HEK293 (cell line): ENCODE results near the gene GRAP2.

ENCODE experiments used
- CTCF ChIA-PET: fragments of 350-600 bp; formaldehyde crosslinking; extraction: SDS; loops from one replicate; lab custom pipeline; 2021; ENCODE audit warnings: antibody characterized with exemption; lab: Yijun Ruan, JAX
- POLR2A ChIA-PET: fragments of 300-600 bp; formaldehyde crosslinking; extraction: SDS; loops from one replicate; lab custom pipeline; 2020; ENCODE audit warnings: antibody characterized with exemption, inconsistent platforms; lab: Yijun Ruan, JAX
- H3K27ac ChIP-seq: fragments of 200-500 bp; sonication (Bioruptor generic); 2 replicates; pipeline ENCODE4 v1.5.1; 2014; ENCODE audit warnings: low read depth, low read length, control low read depth, inconsistent platforms; ENCODE audit errors: extremely low read depth
- H3K36me3 ChIP-seq, 2 experiments: fragments of 200-500 bp in 1 of 2; sonication (Bioruptor generic) in 1 of 2; 1 replicate in 1 of 2; 2 replicates in 1 of 2; pipeline ENCODE4 v1.5.1; 2014 to 2017; ENCODE audit warnings: inconsistent platforms in 2 of 2, low read length in 2 of 2; ENCODE audit not compliant: control insufficient read depth in 2 of 2, insufficient read depth in 1 of 2
- H3K4me1 ChIP-seq: fragments of 200-500 bp; sonication (Bioruptor generic); 2 replicates; pipeline ENCODE4 v1.5.1; 2014; ENCODE audit warnings: mild to moderate bottlenecking, low read length, inconsistent platforms; ENCODE audit not compliant: control insufficient read depth, insufficient read depth
- H3K4me3 ChIP-seq: 2 replicates; pipeline ENCODE4 v1.5.1; 2011; ENCODE audit warnings: low read depth, mild to moderate bottlenecking, control low read depth, low read length, moderate library complexity
- H3K9me3 ChIP-seq: fragments of 200-500 bp; sonication (Bioruptor generic); 2 replicates; pipeline ENCODE4 v1.5.1; 2014; ENCODE audit warnings: low read depth, low read length, inconsistent platforms; ENCODE audit not compliant: control insufficient read depth, insufficient read depth
- GLI4 ChIP-seq: fragments of 450-650 bp; formaldehyde crosslinking; IDR thresholded peaks from 2 replicates; pipeline ENCODE4 v1.5.1; 2016; ENCODE audit warnings: missing biosample characterization, missing genetic modification characterization
- IKZF3 ChIP-seq: fragments of 450-650 bp; IDR thresholded peaks from 2 replicates; pipeline ENCODE4 v1.5.0; 2018; ENCODE audit warnings: missing biosample characterization, mild to moderate bottlenecking, missing genetic modification characterization, moderate library complexity
- KLF7 ChIP-seq: fragments of 450-650 bp; formaldehyde crosslinking; IDR thresholded peaks from 2 replicates; pipeline ENCODE4 v1.5.1; 2016; ENCODE audit warnings: missing biosample characterization, missing genetic modification characterization, borderline replicate concordance
- SCRT1 ChIP-seq: fragments of 450-650 bp; formaldehyde crosslinking; IDR thresholded peaks from 2 replicates; pipeline ENCODE4 v1.5.1; 2016; ENCODE audit warnings: missing biosample characterization, missing genetic modification characterization, borderline replicate concordance
- SP2 ChIP-seq: fragments of 450-650 bp; formaldehyde crosslinking; IDR thresholded peaks from 2 replicates; pipeline ENCODE4 v1.5.1; 2016; ENCODE audit warnings: missing biosample characterization, missing genetic modification characterization
- SP7 ChIP-seq: fragments of 450-650 bp; formaldehyde crosslinking; IDR thresholded peaks from 2 replicates; pipeline ENCODE4 v1.5.1; 2016; ENCODE audit warnings: missing biosample characterization, missing genetic modification characterization
- TCF7L2 ChIP-seq: IDR thresholded peaks from 2 replicates; pipeline ENCODE4 v1.6.1; 2011; ENCODE audit warnings: low read depth, mild to moderate bottlenecking, inconsistent platforms, low read length, moderate library complexity, borderline replicate concordance
- ZFP69B ChIP-seq: fragments of 450-650 bp; formaldehyde crosslinking; IDR thresholded peaks from 2 replicates; pipeline ENCODE4 v1.5.1; 2016; ENCODE audit warnings: missing biosample characterization, missing genetic modification characterization
- ZNF175 ChIP-seq: fragments of 450-650 bp; formaldehyde crosslinking; IDR thresholded peaks from 2 replicates; pipeline ENCODE4 v1.5.1; 2016; ENCODE audit warnings: missing biosample characterization, missing genetic modification characterization
- ZNF223 ChIP-seq: fragments of 450-650 bp; formaldehyde crosslinking; IDR thresholded peaks from 2 replicates; pipeline ENCODE4 v1.5.1; 2016; ENCODE audit warnings: missing biosample characterization, missing genetic modification characterization
- ZNF24 ChIP-seq: fragments of 450-650 bp; formaldehyde crosslinking; IDR thresholded peaks from 2 replicates; pipeline ENCODE4 v1.5.1; 2016; ENCODE audit warnings: missing biosample characterization, missing genetic modification characterization
- ZNF266 ChIP-seq: fragments of 450-650 bp; formaldehyde crosslinking; IDR thresholded peaks from 2 replicates; pipeline ENCODE4 v1.5.1; 2016; ENCODE audit warnings: missing biosample characterization, missing genetic modification characterization, low read depth
- ZNF324 ChIP-seq: fragments of 450-650 bp; formaldehyde crosslinking; IDR thresholded peaks from 2 replicates; pipeline ENCODE4 v1.5.1; 2016; ENCODE audit warnings: missing biosample characterization, missing genetic modification characterization
- ZNF354C ChIP-seq: fragments of 450-650 bp; formaldehyde crosslinking; IDR thresholded peaks from 2 replicates; pipeline ENCODE4 v1.5.1; 2016; ENCODE audit warnings: missing biosample characterization, missing genetic modification characterization, low read depth, borderline replicate concordance
- ZSCAN16 ChIP-seq: fragments of 450-650 bp; formaldehyde crosslinking; IDR thresholded peaks from 2 replicates; pipeline ENCODE4 v1.5.1; 2016; ENCODE audit warnings: missing biosample characterization, missing genetic modification characterization
- TF ChIP-seq, protein P1 (sequence below): fragments of 450-650 bp; formaldehyde crosslinking; IDR thresholded peaks from 2 replicates; pipeline ENCODE4 v1.5.1; 2016; ENCODE audit warnings: missing biosample characterization, missing genetic modification characterization
- TF ChIP-seq, protein P2 (sequence below): fragments of 450-650 bp; formaldehyde crosslinking; IDR thresholded peaks from 2 replicates; pipeline ENCODE4 v1.5.1; 2017; ENCODE audit warnings: missing biosample characterization, missing genetic modification characterization
- TF ChIP-seq, protein P3 (sequence below): fragments of 450-650 bp; formaldehyde crosslinking; IDR thresholded peaks from 2 replicates; pipeline ENCODE4 v1.5.1; 2016; ENCODE audit warnings: missing biosample characterization, missing genetic modification characterization
- TF ChIP-seq, protein P4 (sequence below): fragments of 450-650 bp; formaldehyde crosslinking; IDR thresholded peaks from 2 replicates; pipeline ENCODE4 v1.5.1; 2016; ENCODE audit warnings: missing biosample characterization, missing genetic modification characterization

GRAP2 gene

DNA sequence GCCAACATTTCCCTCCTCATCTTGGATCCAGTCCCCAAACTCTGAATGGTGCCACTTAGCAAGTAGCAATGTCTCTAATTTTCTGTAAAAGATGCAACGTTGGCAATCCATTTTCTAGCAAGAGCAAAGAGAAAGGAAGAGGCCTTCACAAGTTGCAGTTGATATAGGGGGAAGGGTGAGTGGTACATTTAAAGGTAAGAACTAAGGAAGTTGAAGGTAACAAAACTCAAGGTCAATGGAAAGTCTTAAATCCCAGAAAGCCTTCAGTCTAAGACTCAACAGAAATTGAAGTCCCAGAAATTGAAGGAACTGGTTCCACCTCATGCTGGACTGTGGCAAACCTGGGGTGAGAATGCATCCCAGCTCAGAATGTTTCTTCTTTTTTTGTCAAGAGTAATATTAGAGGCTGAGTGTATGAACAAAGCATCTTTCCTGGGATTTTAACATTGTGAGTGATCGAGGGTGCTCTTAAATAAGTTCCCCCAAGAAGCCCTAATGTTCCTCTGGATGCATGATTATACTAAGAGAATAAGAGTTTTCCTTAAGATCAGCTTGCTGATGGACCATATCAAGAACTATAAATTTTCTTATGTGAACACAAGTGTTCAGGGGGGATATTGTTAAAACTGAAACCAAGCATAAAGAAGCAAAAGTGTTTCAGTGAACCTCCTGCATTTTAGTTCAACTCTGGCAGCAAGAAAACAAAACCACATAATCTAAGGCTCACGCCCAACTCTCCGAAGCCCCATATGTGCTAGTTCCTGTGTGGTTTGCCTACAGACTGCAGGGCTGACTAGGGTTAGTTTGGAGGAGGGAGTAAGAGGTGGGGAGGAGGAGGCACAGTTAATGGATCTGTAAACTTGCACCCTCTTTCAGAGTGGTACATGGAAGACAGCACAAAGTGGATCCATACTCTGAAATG, at the start of gene GRAP2:
Gene GRAP2, plus strand, starts transcription at position 779 of the 922 bp plus-strand sequence. CDS start 46,023 bp downstream, outside the sequence.
- no peaks in the 10 kb centered on the region for H3K36me3 ChIP-seq
- H3K4me1 ChIP-seq: no peaks in the 10 kb centered on the region
- POLR2A ChIA-PET: no interaction called here
- no peak for TF ChIP-seq SP2 (tag by site-specific recombination)
- no peak for TF ChIP-seq ZFP69B (tag by site-specific recombination)
- TF ChIP-seq, protein P1, sequence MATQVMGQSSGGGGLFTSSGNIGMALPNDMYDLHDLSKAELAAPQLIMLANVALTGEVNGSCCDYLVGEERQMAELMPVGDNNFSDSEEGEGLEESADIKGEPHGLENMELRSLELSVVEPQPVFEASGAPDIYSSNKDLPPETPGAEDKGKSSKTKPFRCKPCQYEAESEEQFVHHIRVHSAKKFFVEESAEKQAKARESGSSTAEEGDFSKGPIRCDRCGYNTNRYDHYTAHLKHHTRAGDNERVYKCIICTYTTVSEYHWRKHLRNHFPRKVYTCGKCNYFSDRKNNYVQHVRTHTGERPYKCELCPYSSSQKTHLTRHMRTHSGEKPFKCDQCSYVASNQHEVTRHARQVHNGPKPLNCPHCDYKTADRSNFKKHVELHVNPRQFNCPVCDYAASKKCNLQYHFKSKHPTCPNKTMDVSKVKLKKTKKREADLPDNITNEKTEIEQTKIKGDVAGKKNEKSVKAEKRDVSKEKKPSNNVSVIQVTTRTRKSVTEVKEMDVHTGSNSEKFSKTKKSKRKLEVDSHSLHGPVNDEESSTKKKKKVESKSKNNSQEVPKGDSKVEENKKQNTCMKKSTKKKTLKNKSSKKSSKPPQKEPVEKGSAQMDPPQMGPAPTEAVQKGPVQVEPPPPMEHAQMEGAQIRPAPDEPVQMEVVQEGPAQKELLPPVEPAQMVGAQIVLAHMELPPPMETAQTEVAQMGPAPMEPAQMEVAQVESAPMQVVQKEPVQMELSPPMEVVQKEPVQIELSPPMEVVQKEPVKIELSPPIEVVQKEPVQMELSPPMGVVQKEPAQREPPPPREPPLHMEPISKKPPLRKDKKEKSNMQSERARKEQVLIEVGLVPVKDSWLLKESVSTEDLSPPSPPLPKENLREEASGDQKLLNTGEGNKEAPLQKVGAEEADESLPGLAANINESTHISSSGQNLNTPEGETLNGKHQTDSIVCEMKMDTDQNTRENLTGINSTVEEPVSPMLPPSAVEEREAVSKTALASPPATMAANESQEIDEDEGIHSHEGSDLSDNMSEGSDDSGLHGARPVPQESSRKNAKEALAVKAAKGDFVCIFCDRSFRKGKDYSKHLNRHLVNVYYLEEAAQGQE: no peak
- TF ChIP-seq SP7 (tag by site-specific recombination): no peak
- TF ChIP-seq, protein P2, sequence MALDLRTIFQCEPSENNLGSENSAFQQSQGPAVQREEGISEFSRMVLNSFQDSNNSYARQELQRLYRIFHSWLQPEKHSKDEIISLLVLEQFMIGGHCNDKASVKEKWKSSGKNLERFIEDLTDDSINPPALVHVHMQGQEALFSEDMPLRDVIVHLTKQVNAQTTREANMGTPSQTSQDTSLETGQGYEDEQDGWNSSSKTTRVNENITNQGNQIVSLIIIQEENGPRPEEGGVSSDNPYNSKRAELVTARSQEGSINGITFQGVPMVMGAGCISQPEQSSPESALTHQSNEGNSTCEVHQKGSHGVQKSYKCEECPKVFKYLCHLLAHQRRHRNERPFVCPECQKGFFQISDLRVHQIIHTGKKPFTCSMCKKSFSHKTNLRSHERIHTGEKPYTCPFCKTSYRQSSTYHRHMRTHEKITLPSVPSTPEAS (tag by site-specific recombination): no peak
- TF ChIP-seq TCF7L2: no peak
- TF ChIP-seq, protein P3, sequence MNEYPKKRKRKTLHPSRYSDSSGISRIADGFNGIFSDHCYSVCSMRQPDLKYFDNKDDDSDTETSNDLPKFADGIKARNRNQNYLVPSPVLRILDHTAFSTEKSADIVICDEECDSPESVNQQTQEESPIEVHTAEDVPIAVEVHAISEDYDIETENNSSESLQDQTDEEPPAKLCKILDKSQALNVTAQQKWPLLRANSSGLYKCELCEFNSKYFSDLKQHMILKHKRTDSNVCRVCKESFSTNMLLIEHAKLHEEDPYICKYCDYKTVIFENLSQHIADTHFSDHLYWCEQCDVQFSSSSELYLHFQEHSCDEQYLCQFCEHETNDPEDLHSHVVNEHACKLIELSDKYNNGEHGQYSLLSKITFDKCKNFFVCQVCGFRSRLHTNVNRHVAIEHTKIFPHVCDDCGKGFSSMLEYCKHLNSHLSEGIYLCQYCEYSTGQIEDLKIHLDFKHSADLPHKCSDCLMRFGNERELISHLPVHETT (tag by site-specific recombination): no peak
- TF ChIP-seq ZNF24 (tag by site-specific recombination): no peak
- no peak for TF ChIP-seq SCRT1 (tag by site-specific recombination)
- TF ChIP-seq ZNF354C (tag by site-specific recombination): no peak
- no peak for TF ChIP-seq ZNF324 (tag by site-specific recombination)
- TF ChIP-seq, protein P4, sequence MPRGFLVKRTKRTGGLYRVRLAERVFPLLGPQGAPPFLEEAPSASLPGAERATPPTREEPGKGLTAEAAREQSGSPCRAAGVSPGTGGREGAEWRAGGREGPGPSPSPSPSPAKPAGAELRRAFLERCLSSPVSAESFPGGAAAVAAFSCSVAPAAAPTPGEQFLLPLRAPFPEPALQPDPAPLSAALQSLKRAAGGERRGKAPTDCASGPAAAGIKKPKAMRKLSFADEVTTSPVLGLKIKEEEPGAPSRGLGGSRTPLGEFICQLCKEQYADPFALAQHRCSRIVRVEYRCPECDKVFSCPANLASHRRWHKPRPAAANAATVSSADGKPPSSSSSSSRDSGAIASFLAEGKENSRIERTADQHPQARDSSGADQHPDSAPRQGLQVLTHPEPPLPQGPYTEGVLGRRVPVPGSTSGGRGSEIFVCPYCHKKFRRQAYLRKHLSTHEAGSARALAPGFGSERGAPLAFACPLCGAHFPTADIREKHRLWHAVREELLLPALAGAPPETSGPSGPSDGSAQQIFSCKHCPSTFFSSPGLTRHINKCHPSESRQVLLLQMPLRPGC (tag by site-specific recombination): no peak
- no peak for TF ChIP-seq GLI4 (tag by site-specific recombination)
- no peak for TF ChIP-seq ZNF223 (tag by site-specific recombination)
- TF ChIP-seq KLF7 (tag by site-specific recombination): no peak
- no peak for TF ChIP-seq ZNF175 (tag by site-specific recombination)
- no peak for TF ChIP-seq IKZF3 (tag by site-specific recombination)
- TF ChIP-seq ZSCAN16 (tag by site-specific recombination): no peak
- TF ChIP-seq ZNF266 (tag by site-specific recombination): no peak
- TF ChIP-seq, all 188 proteins: peak for 0
- H3K9me3 ChIP-seq: no peaks in the 10 kb centered on the region
- CTCF ChIA-PET: interaction anchor here (1.3 kb wide), 1 partner anchor 18 kb away, joined by 3 read pairs; no protein-coding TSS in a partner anchor
- H3K4me3 ChIP-seq: no peak within 1 kb of the TSS
- H3K27ac ChIP-seq: no peak within 1 kb of the TSS
